A673 (cell line): ENCODE measurements around the gene HYI. TPM values are rescaled to one million over a fixed set of nuclear protein-coding genes. Genes with fewer than 3 reads are reported as not detected.

Experiments used
- BruUV-seq: library from RNA; stranded (reverse); fragments of 400-500 nt; replicated peaks from 2 replicates; lab custom pipeline; 2021; lab: Mats Ljungman, UMichigan
- CTCF ChIA-PET: fragments of 300-600 bp; sonication (Branson Sonifier 250); formaldehyde crosslinking; loops from one replicate; lab custom pipeline; 2022; ENCODE audit warnings: antibody characterized with exemption; lab: Charles Lee
- POLR2A ChIA-PET: fragments of 300-600 bp; sonication (Branson Sonifier 250); formaldehyde crosslinking; loops from one replicate; lab custom pipeline; 2022; ENCODE audit warnings: antibody characterized with exemption; ENCODE audit not compliant: low non-redundant PET; lab: Charles Lee
- DNase-seq: peaks from one replicate; pipeline ENCODE4 v3.0.0-alpha.2; 2015; ENCODE audit warnings: low spot score
- H3K27ac ChIP-seq: fragments of 200-600 bp; sonication (generic); 2 replicates; pipeline ENCODE4 v1.5.1; 2016; ENCODE audit warnings: mixed run types, low read depth, mild to moderate bottlenecking, mixed read lengths, antibody characterized with exemption, low read length; ENCODE audit not compliant: poor library complexity, severe bottlenecking
- H3K27me3 ChIP-seq: fragments of 200-600 bp; sonication (generic); replicated peaks from 2 replicates; pipeline ENCODE4 v1.6.1; 2017; ENCODE audit warnings: mixed run types, low read depth, mild to moderate bottlenecking, mixed read lengths, antibody characterized with exemption, low read length; ENCODE audit not compliant: insufficient read depth, poor library complexity
- H3K36me3 ChIP-seq: fragments of 200-600 bp; sonication (generic); 2 replicates; pipeline ENCODE4 v1.6.1; 2016; ENCODE audit warnings: mixed run types, mild to moderate bottlenecking, mixed read lengths, antibody characterized with exemption, low read length; ENCODE audit not compliant: insufficient read depth, poor library complexity, severe bottlenecking
- H3K4me1 ChIP-seq: fragments of 200-600 bp; sonication (generic); 2 replicates; pipeline ENCODE4 v1.6.1; 2017; ENCODE audit warnings: mixed run types, mild to moderate bottlenecking, mixed read lengths, antibody characterized with exemption, low read length; ENCODE audit not compliant: insufficient read depth, poor library complexity, severe bottlenecking
- H3K4me3 ChIP-seq: fragments of 200-600 bp; sonication (generic); 2 replicates; pipeline ENCODE4 v1.5.1; 2016; ENCODE audit warnings: low read depth, mixed run types, mild to moderate bottlenecking, mixed read lengths, low read length; ENCODE audit not compliant: poor library complexity, severe bottlenecking
- H3K9me3 ChIP-seq: fragments of 200-600 bp; sonication (generic); 2 replicates; pipeline ENCODE4 v1.6.1; 2016; ENCODE audit warnings: mixed run types, low read depth, mild to moderate bottlenecking, mixed read lengths, antibody characterized with exemption, low read length; ENCODE audit not compliant: poor library complexity, severe bottlenecking
- CTCF ChIP-seq: fragments of 300-800, 200-600 bp; sonication (generic); conservative IDR thresholded peaks from 2 replicates; pipeline ENCODE4 v1.5.1; 2017; ENCODE audit warnings: low read depth, mild to moderate bottlenecking, antibody characterized with exemption, low read length, moderate library complexity, mixed read lengths
- EZH2 ChIP-seq: fragments of 200-600 bp; sonication (generic); IDR thresholded peaks from 2 replicates; pipeline ENCODE4 v1.6.1; 2017; ENCODE audit warnings: borderline replicate concordance, low read depth, mild to moderate bottlenecking, mixed read lengths, antibody characterized with exemption, low read length; ENCODE audit not compliant: poor library complexity, severe bottlenecking
- intact Hi-C: fragments of 100-400 bp; cut with micrococcal nuclease; formaldehyde crosslinking; loops from one replicate; pipeline ENCODE4 v1.10.0; 2022; ENCODE audit not compliant: unreplicated experiment
- total RNA-seq: library from RNA; stranded (reverse); gene quantifications from 2 replicates; pipeline ENCODE4 v1.2.3, GENCODE V29; 2021

Gene HYI
- total RNA-seq, 1 experiment from 2014 or later, result 14.8 TPM

GRCh38 chr1:43449708-43450069 is 4.0 kb downstream of the HYI start:
- CTCF ChIA-PET, result no interaction called here
- H3K4me1 ChIP-seq, result peaks cover 11% of the 10 kb centered on the region
- DNase-seq, result no peak
- H3K36me3 ChIP-seq, result peaks cover 37% of the 10 kb centered on the region
- H3K9me3 ChIP-seq, result no peaks in the 10 kb centered on the region
- H3K27ac ChIP-seq, result no peak overlapping the region
- H3K4me3 ChIP-seq, result no peak overlapping the region
- TF ChIP-seq EZH2 (no peak), CTCF (no peak)
- intact Hi-C loops, result no loop called here
- no peaks in the 10 kb centered on the region for H3K27me3 ChIP-seq
- POLR2A ChIA-PET, result interaction anchor here (0.6 kb wide), 1 partner anchor 223 kb away, joined by 3 read pairs; no protein-coding TSS in a partner anchor
- BruUV-seq, result no TSS peak

- no peak for DNase-seq
- CTCF ChIA-PET, result no interaction called here
These were observed 4.6 kb downstream of the HYI start for GRCh38 chr1:43448955-43449707.

GRCh38 chr1:43447891-43448708 is 5.6 kb downstream of the HYI start:
- Histone ChIP-seq H3K4me1 (peaks cover 5% of the 10 kb centered on the region), H3K4me3 (no peak overlapping the region), H3K9me3 (no peaks in the 10 kb centered on the region), H3K36me3 (peaks cover 37% of the 10 kb centered on the region), H3K27ac (no peak overlapping the region), H3K27me3 (no peaks in the 10 kb centered on the region)
- no peak for DNase-seq
- intact Hi-C loops, result no loop called here
- CTCF ChIA-PET, result no interaction called here
- no TSS peak for BruUV-seq
- TF ChIP-seq EZH2 (no peak), CTCF (no peak)
- POLR2A ChIA-PET, result no interaction called here

More at GRCh38 chr1:43448955-43449707, 4.6 kb downstream of the HYI start:
- Histone ChIP-seq H3K36me3 (peaks cover 37% of the 10 kb centered on the region), H3K27me3 (no peaks in the 10 kb centered on the region), H3K27ac (no peak overlapping the region), H3K4me3 (no peak overlapping the region), H3K9me3 (no peaks in the 10 kb centered on the region), H3K4me1 (peaks cover 7% of the 10 kb centered on the region)
- TF ChIP-seq EZH2 (no peak), CTCF (no peak)
- intact Hi-C loops, result no loop called here
- POLR2A ChIA-PET, result interaction anchor here (0.6 kb wide), 1 partner anchor 222 kb away, joined by 3 read pairs; no protein-coding TSS in a partner anchor
- no TSS peak for BruUV-seq
